NK-92 treated with Interleukin-12 subunit alpha and Interleukin-12 subunit beta, amount 100 ng/mL, for 24 hours (cell line): Measurements from ENCODE around the gene CDK5RAP2.
"Not testable (repeated sequence)": the region's sequence is repeated elsewhere in the genome, so short reads cannot be mapped to it uniquely, and the experiment has no call there.

Experiments
- DNase-seq: peaks from one replicate; lab custom pipeline; 2025; lab: John Stamatoyannopoulos, UW

Gene CDK5RAP2

DNA sequence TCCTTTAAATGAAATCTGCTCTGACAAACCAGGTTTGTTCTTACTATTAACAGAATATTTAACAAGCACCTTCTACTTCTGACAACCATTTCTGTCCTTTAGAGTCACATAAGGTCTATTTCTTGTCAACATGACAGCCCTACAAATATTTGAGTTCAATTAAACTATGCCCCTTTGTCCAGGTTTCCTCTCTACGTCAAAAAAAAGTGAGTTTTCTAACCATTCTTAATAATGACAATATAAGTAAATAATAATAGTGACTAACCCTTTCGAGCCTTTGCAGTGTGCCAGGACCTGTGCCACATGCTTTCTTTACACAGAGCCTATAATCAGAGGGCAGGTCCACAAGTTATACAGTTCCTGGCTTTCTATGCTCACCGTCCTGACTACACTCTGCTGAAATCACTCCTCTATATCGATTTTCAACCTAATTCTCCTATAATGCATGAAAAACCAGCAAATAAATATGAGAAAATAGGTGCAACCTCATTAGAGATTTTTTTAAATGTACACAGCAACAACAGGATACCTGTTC is 115.0 kb downstream of the CDK5RAP2 start:
- DNase-seq: no peak

DNA sequence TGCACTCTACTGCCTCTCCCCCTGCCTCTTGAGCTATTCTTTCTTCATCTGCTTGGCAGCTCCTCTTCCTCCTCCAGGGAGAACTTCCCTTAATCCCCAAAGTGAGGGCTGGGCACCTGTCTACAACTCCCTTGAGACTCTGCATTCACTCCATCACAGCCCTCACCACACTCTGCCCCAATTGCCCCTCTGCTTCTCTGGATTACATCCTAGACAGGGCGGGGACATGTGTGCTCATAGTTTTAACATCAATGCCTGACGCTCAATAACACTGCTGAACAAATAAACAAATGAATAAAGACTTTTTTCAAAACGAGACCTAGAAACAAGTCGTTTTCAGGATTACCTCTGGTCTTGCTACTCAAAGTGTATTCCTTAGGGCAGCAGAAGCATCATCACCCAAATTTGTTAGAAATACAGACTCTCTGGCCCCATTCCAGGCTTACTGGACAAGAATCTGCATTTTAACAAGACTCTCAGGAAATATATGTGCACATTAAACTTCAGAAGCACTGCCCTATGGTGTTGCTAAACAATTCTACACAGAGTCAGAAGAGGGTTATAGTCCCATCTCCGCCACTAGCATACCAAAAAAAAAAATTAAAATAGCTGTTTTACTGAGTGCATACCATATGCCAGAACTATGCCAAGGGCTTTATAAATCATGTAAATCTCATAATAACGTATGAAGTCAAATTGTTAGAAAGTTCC is 115.6 kb downstream of the CDK5RAP2 start:
- DNase-seq: no peak

DNA sequence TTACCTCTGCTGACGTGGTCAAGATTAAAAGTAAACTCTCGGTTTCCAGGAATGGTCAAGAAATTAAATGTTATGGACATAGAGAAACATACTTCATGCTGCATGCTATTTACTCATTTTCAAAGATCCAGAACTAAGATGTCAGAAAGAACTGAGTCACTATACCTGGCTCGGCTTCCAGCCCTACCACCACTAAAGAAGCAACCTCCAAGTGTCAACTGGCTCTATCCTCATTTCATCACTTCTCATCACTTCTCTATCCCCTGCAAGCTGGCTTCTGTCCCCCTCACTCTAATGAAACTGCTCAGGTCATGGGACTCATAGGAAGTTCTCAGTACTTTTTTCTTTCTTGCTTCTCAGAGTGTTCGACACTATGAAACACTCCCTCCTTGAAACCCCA is 116.2 kb downstream of the CDK5RAP2 start:
- DNase-seq: no peak

DNA sequence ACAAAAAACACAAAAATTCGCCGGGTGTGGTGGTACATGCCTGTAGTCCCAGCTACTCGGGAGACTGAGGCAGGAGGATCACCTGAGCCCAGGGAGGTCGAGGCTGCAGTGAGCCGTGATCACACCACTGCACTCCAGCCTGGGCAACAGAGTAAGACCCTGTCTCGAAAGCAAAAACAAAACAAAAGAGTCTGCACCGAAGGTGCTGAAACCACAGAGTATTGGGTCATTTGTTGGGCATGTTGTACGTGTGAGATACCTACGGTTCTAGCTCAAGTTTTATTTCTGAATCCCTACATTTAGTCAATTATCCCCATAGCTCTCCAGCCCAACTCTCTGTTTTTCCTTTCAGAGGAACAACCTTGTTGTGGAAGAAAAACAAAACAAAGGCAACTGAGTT is 118.3 kb downstream of the CDK5RAP2 start:
- DNase-seq: not testable (repeated sequence)

DNA sequence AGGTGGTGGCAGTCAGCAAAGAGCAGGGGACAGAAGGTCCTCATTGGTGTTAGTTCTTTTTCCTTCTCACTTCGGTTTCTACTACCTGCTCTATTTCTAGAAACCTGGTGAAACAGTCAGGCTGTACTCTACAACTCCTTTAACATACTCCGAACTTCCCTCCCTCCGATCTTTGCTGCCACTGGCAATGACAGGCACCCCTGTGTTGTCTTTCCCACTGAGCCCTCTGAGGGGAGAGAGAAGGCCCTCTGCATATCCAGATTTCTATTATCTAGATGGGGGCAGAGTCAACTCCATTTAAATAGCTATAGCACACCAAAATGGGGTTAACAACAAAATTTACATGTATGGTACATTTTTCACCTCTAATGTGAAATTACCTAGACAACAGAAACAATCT is 123.7 kb downstream of the CDK5RAP2 start:
- no peak for DNase-seq

DNA sequence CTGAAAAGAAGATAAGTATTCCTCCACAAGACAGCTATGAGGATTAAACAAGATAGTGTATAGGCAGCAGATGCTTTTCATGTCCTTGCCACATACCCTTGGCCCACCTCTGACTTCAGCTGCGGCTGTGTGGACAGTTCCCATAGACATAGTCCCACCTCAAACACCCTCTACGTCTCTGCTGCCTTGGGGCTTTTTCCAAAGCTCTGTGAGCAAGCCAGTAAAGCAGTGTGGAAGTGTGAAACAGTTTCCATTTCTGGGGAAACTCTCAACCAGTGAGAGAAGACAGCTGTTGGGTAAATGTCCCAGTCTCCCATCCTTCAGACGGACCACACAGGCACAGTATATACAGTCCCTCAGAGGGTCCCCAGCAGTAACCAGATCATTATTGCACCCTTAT is 125.5 kb downstream of the CDK5RAP2 start:
- DNase-seq: no peak

DNA sequence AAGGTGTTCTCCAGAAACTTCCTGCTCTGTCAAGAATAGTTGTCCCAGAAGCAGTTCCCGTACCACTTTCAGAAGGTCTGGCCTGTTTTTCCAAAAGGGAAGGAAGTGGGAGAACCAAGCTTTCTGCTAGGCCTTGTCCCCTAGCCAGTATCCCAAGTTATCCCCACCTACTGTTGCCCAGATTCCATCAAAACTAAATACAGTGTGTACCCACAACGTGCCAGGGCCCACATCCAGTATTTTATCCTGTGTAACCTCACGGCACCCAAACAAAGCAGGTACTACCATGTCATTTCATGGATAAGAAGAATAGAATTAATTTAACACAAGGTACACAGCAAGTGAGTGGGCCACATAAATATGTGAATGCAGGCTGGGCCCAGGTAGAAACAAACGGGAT is 126.2 kb downstream of the CDK5RAP2 start:
- no peak for DNase-seq

DNA sequence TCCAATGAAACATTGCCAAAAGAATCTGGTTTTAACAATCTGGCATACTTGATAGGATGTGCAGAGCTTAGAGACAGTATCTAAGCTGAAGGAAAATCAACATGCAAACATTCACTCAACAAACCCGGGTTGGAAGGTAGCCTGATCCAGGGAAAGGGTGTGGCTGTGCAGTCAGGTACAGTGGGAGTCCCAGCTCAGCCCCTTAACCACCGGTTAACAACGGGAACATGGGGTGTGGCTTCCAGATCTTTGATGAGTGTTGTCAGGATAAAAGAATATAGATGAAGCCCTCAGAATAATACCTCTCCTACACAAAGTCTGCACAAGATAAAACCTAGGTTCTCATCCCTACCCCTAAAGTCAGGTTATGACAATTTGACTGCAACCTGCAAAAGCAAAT is 127.3 kb downstream of the CDK5RAP2 start:
- DNase-seq: no peak

DNA sequence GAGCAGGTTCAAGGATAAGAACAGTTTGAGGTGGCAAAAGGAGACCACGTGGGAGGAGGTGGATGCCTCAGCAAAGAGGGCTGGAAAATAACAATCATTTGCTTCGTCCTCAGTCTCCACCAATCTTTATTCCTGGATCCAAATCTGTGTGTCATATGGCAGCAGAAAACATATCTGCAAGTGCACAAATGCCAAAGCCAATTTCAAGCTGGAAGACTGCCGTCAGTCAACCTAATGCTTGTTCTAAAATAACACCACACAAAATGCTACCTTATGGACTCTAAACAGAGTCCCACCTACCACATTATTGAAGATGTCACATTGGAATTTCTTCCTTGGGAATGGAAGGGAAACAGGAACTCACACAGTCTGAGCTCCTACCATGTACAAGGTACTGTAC is 129.1 kb downstream of the CDK5RAP2 start:
- no peak for DNase-seq

DNA sequence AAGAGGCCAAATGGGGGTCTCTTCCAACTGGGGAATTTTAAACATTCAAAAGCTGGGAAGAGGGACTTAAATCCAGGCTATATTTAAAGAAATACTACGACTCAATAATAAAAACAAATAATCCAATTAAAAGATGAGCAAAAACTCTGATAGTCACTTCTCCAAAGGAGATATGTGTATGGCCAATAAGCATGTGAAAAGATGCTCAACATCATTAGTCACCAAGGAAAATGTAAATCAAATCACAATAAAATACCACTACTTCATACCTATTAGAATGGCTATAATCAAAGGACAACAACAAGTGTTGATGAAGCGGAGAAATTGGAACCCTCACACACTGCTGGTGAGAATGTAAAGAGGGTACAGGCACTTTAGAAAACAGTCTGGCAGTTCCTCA is 130.4 kb downstream of the CDK5RAP2 start:
- no peak for DNase-seq

DNA sequence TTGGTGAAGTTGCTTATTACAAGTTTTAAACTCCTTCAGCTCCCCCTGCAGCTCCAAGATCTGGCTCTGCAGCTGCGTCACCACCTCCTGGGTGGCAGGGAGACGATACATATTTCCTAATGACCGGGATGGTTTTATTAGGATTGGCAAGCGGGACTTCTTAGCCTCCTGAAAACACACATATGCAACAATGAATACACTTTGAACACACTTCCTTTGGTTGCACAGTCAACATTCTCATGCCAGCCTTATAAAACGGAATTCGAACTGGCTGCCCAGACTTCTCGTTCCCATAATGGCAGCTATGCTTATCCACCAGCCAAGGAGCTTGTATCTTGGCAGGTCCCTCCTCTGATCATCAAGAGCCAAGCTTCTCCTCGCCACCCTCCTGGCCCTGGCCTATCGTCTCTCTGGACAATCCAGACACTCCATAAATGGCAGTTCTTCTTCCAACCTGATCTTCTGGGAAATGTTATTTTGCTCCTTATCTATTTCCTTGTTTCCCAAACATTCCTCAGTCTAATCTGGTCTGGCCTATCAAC is 131.9 kb downstream of the CDK5RAP2 start:
- no peak for DNase-seq

DNA sequence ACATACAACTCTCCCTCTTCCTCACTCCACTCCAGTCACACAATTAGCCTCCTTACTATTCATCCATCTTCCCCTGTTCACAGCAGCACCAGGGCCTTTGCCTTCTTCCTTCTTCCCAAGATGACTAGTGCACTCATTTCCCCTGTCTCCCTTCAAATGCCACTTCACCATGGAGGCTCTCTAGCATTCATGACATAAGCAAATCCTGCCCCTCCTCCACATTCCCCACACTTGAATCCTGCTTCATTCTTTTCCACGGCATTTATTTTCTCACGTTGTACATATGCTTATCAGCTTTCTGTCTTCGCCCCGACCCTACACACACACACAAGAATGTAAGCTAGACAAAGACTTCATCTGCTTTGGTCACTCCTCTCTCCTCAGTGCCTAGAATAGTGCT is 133.3 kb downstream of the CDK5RAP2 start:
- DNase-seq: no peak

DNA sequence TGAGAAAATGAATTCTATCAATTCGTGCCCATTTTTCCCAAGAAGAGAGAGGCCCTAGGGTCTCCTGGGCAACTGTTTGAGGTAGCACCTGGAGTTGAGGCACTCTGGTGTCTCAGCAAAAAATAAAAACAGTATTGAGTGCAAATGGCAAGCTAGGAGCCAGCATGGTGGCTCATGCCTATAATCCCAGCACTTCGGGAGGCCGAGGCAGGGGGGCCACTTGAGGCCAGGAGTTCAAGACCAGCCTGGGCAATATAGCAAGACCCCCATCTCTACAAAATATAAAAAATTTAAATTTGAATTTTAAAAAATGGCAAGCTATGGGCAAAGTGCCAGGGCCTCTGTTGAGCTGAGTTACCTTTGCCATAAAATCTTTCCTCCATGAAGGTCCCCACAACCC is 136.0 kb downstream of the CDK5RAP2 start:
- DNase-seq: no peak

DNA sequence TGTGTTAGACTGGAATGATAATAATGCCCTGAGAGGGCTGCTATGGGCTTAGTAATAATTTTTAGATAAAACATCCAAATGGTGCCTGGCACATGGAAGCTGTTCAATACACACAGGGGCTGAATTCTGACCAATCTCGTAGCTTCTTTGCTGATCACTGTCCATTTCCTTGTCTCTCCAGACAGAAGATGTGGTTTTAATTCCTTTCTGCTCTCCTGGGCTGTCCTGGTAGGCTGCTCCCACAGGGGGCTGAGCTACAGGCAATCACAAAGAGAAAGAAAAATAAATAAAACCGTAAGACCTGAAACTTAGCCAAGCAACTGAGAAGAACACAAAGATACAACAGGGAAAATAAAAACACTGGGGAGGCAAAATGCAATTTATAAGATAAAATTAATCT is 136.5 kb downstream of the CDK5RAP2 start:
- DNase-seq: no peak

DNA sequence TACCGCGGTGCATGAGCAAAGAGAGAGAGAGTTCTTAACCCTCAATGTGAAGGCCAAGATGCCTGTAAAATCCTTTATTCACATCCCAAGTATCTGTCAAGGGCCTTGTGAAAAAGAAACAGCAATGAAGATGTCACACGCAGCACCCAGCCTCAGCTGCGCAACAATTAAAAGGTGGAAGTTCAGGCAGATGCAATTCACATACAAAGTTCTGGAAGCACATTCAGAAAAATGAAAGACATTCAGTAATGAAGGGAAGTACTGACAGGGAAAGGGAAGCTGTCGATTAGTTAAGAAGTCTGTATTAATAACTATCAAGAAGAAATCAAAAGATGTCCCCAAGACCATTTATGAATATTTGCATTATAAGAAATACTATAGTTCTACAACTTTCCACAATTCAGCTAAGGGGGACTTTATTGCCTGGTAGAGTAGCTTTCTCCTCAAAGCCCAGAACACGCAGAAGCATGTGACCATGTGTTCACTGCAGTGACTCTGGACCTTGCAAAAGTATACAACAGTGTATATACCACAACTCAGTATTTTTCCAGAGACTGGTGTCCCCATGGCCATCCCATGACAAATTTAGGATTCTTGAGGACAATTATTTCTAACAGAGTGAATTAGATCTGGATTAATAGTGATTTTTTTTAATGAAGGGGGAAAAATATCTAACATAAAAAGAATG is 137.5 kb downstream of the CDK5RAP2 start:
- no peak for DNase-seq

DNA sequence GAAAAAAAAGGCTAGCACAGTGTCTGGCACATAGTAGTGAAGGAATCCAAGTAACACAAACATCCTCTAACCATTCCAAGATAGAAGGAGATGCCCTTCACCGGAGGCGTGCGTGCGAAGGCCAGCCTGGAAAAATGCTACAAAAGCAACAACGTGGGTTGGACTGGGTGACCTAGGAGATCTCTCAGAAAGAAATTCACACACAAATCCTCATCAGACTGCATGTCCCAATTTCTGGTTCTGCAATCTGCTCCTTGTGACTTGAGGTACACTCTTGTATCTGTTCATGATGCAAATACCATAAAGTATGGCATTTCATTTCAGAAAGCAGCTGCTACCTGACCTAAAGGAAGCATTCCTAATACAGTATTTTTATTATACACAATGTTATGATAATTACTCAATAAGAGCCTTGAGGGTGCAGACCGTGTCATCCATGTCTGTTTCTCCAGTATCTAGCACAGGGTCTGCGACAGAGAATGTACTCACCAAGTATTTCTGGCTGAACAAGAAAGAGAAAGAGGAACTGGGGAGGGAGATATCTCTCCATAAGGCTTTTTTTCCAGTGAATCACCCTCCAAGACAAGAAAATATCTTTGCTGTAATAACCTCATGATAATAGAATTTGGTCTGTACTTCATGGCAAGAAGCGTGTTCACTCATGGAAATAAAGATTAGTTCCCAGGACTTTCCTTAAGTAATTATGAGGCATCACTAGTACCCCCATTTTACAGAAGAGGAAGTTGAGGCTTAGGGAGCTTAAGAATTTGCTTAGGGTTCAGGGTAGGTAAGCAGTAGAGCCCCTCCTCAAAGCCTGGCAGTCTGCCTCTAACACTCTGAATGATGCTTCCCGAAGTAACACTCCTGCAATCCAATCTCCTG is 138.3 kb downstream of the CDK5RAP2 start:
- DNase-seq: no peak

DNA sequence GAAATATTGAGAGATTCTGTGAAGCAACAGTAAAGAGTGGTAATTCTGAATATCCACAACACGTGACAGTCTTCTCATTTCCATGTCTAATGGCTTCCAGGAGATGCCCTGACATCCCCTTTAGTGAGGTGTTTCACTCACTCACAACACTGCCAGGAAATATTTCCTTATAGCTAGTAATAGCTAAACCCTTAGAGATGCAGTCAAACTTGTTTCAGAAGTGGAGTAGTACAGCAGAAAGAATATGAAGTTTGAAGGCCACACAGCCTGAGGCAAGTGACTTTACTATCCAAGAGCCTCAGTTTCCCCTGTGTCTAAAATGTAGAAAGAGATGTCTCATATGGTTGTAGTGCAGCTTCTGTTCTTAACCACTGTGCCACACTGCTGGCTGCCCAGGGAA is 139.2 kb downstream of the CDK5RAP2 start:
- DNase-seq: no peak

DNA sequence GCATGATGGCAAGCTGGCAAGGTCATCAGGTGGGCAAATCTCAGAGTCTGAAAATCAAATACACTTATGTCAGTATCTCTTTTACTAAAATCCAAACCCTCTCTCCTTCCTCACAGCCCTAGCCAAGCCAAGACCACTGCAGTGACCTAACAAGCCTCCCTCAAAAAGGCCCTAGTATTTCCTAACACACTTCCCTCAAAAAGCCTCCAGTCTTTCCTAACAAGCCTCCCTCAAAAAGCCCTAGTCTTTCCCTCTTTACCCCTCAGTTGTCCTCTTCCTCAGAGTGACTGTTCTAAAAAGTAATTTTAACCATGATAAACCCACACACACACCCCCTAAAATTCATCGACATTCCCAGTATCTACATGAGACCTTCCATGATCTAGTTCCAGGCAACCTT is 140.0 kb downstream of the CDK5RAP2 start:
- DNase-seq: no peak

DNA sequence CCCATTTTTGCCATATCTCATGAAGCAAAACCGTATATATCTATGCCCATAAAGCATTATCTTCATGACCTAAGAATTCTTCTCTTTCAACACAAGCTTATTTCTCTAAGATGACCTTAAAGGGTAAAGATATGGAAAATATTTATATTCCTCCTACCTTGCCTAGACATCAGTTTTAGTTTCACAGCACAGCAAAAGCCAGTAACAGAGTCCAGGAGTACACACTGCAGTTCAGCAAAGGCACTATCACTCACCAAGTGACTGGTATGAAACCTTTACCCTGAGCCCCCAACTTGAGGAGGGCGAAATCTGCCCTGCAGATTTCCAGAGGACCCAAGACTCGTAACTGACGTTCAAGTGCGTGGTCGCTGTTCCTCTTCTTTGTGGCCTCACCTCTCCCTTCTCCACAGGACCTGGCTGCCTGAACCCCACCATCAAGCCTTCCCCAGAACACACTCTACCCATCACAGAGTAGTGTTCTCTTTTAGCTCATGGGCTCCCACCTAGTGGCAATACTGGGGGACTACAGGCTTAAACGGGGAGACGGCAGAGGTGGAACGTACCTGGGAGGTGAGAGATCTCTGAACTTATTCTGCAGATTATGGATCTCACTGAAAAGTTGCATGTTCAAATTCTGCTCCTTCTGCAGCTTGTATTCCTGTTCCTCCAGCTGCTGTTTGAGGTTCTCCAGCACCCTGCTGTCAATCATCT is 141.0 kb downstream of the CDK5RAP2 start:
- no peak for DNase-seq

DNA sequence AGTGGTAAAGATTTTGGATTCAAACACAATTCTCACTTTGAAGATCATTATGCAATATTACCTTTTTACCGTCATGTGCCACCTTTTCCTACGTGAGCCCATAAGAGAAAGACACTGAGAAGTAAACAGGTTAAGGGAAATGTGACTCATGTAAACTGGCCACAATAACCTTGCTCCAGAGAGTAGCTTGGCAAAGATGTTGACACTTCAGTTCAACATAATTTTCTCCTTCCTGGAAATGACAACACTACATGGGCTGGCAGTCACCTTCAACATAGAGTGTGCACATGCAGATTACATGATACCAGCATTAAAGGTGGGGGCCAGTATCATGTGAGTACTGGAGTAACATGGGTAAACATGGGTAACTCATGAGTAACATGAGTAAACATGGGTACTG is 141.9 kb downstream of the CDK5RAP2 start:
- no peak for DNase-seq

DNA sequence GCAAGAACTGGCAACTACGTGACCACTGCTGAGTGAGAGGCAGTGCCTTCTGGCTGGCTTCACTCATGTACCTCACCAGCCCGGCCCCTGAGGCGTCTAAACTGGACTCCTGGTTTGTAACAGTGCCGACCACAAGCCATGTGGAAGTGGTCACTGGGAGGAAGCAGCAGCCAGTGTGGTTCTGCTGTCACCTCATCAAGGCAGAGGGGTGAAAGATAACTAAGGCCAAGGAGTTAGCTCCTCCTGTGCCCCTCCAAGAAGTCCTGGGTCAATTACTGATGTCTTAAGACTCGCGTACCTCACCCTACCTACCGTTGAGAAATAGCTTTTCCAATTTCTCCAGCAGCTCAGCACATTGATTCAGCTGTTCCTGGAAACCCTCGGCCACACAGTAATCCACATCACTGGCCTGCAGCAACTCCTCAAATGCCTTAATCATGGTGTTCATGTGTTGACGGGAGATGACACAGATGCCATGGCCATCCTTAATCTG is 142.9 kb downstream of the CDK5RAP2 start:
- peak; percentile 49 for DNase-seq

DNA sequence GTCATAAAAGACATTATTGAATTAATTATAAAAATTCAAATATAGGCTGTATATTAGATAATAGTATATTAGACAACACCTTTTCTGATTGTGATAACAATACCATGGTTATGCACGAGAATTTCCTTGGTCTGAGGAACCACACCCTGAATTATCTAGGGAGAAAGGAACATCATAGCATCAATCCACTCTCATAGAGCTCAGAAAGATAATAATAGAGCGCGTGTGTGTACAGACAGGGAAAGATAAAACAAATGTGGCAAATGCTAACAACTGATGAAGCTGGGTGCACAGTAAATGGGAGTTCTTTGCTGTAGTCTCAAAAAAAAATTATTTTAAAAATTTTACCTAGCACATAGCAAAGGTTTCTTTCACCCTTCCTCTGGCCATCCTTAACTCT is 143.5 kb downstream of the CDK5RAP2 start:
- no peak for DNase-seq
